GM21528 (cell line): ENCODE data around the gene EIPR1.
"Not testable (repeated sequence)": the region's sequence is repeated elsewhere in the genome, so short reads cannot be mapped to it uniquely, and the experiment has no call there.

ENCODE experiments used
- ATAC-seq: cut with Tn5 transposase; IDR thresholded peaks from one replicate; pipeline ENCODE4 v1.9.1; 2021; ENCODE audit warnings: mild to moderate bottlenecking, moderate library complexity; ENCODE audit not compliant: unreplicated experiment, low FRiP score

EIPR1 gene

DNA sequence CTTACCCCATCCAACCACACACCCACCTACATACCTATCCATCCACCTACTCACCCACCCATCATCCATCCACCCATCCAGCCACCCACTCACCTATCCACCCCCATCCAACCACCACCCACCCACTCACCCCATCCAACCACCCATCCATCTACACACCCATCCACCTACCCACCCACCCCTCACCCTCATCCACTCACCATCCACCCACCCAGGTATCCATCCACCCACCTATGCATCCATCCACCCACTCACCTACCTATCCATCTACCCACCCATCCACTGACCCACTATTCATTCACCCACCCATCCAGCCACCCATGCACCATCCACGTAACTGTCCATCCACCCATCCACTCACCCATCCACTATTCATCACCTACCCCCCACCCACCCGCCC, 194.8 kb downstream of the EIPR1 start:
- no peak for ATAC-seq

- ATAC-seq = no peak
Measured at GRCh38 chr2:3181416-3182010, 196.1 kb downstream of the EIPR1 start.

DNA sequence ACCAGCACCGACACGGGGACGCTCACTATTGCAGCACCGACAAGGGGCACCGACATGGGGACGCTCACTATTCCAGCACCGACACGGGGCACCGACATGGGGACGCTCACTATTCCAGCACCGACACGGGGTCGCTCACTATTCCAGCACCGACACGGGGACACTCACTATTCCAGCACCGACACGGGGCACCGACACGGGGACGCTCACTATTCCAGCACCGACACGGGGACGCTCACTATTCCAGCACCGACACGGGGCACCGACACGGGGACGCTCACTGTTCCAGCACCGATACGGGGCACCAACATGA, 196.8 kb downstream of the EIPR1 start:
- not testable (repeated sequence) for ATAC-seq

DNA sequence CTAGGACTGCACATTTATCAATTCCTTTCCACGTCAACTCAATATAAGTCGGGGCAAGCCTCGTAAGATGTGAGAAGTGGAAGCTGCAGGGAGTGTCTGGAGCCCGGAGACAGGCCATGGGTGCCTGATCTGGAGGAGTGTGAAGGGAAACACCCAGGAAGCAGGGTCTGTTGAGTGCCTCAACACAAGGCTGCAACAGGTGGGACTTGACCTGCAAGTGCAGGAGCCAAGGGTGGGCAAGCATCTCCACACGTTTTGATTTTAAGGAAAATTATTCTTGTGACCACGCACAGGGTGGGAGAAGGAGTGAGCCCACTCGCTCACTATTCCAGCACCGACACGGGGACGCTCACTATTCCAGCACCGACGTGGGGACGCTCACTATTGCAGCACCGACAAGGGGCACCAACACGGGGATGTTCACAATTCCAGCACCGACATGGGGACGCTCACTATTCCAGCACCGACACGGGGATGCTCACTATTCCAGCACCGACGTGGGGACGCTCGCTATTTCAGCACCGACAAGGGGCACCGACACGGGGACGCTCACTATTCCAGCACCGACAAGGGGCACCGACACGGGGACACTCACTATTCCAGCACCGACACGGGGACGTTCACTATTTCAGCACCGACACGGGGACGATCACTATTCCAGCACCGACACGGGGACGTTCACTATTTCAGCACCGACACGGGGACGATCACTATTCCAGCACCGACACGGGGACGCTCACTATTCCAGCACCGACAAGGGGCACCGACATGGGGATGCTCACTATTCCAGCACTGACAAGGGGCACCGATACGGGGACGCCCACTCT, 197.3 kb downstream of the EIPR1 start:
- no peak for ATAC-seq

DNA sequence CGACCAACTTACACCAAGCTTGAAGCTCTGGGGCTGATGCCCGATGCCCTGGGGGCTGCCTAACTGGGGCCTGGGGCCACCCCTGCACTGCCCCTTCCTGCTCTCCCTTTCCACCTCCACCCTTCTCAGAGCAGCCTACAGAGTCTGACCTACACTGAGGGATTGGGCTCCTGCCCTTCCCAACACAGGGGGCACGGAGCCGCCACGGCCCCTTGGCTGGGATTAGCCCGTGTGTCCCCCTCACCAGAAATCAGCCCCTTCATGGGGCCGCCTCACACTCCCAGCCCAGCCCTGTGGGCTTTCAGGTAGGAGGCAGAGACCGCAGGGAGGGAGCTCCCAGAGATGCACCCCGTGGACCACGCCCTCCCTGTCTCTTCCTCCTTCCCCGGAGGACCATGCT, 198.0 kb downstream of the EIPR1 start:
- ATAC-seq = no peak

DNA sequence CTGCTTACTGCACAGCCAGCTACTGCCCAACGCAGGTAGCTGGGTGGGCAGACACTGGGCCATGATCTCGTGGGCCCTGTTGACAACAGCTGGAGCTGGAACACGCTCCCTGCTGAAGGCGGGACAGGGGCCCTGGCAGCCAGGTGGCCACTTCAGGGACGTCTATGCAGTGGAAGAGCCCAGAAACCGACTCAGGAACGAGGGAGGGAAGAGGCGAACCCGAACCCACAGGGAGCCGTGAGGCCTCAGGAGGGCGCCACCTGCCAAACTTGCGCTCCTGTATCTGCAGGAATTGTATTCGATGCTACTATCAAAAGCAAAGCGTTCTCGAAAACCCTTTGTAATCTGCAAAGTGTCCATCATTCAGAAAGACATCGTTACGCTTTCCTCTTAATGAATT, 198.4 kb downstream of the EIPR1 start:
- no peak for ATAC-seq

DNA sequence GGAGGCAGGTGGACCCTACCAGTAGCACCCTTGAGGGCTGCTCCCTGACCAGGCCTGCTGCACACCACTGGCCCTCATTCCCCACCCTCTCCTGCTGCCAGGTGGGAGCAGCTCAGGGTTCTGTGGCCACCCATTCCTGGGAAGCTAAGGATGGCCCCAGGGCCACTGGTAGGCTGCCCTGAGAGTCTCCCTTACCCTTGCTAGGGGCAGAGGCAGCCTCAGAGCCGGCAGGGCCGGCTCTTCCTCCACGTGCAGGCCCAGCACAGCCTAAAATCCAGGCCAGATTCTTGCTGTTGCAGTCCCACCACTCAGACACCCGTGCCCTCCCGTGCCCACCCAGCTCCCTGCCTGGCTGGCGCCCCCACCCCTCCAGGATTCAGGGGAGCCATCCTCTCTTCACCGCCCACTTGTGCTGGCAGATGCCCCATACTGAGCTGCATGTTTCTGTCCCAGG, 199.0 kb downstream of the EIPR1 start:
- ATAC-seq = no peak

DNA sequence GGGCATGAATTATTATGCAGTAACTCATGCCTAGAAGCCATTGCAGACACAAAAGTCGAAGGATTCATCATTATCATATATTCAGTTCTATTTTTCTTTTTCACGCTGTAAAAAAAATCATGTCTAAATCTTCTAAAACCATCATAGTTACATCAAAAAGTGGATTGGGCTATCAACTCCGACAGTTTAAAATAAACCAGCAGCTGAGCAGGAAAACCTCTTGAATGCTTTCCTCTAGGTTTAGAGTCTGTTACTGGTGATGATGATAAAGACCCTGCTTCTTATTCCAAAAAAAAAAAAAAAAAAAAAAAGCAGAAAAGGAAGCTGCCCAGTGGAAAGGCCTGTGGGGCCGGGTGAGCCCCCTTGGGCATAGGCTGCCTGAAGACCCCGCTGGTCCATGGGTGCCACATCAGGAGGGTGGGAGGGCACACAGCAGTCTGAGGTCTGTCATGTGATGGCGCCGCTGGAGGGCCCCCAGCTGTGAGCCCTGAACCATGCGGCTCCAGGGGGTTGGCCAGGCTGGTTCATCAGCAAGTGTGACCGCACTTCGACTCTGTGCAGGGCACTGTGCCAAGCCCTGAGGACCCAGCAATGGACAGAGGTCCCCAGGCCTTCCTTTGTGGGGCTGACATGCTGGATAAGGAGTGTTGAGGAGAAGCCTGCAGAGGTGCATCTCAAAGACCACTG, 199.6 kb downstream of the EIPR1 start:
- no peak for ATAC-seq

DNA sequence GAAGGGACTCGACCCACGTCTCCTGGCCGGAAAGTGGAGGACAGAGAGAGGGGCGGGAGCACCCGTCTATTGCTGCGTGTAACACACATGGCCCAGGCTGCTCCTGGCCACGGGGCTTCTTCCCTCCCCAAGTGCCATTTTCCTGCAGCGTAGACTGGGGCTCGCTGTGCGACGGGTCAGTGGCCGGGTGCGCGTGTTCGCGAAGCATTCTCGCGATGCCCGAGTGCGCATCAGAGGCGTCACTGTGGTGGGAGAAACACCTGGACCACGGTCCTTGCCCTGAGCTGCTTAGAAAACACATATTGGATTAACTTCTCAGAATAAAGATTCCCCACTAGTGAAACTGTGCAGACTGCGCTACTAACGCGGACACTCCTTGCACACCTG, 200.8 kb downstream of the EIPR1 start:
- no peak for ATAC-seq

- no peak for ATAC-seq
Measured at GRCh38 chr2:3176071-3176868, 201.3 kb downstream of the EIPR1 start.

DNA sequence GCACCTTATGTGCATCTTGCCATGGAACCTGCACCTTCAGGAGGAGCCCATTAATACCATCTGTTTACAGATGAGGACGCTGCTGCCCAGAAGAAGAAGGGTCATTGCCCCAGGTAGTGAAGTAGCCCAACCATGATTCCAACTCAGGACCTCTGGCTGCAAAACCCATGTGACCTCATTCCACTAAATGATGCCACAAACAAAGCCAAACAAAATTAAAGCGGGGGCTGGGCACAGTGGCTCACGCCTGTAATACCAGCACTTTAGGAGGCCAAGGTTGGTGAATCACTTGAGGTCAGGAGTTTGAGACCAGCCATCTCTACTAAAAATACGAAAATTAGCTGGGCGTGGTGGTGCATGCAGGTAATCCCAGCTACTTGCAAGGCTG, 202.1 kb downstream of the EIPR1 start:
- ATAC-seq = no peak

DNA sequence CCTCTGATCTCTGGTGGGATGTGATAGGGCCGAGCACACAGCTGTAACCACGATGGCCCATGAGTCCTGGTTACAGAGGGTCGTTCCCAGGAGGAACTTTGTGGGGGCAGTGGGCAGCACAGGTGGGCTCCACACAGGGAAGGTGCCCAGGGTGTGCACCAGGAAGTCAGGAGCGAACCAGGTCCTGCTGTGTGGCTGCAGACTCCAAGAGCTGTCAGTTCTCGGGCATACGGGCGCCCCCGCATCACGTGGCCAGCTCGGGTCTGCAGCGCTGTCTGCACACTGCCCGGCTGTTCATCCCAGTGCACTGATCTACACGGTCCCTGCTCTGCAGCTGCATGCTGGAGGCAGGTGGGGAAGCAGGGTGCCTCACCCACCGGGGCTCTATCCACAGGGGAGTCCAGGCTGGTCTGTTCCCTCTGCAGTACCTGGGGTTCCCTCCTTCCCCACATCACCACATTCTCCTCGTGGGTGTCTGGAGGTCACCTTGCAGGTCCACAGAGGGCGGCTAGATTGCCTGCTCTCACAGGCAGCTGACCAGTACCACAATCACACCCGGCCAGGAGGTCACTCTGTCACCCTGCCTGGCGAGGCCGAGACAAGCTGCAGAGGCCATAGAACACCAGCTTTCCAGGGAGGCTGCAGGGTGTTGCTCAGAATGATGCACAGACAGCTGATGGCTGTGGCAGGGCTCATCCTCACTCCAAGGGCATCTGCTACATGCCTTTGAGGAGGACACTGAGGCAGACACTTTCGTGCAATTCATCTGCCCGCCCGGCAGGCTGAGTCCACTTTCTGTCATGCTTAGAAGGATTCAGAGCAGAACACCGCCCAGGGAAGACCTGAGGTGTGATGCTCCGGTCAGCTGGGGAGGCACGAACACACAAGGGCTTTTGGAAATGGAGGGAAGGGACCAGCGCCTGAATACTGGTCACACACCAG, 202.7 kb downstream of the EIPR1 start:
- ATAC-seq = no peak

DNA sequence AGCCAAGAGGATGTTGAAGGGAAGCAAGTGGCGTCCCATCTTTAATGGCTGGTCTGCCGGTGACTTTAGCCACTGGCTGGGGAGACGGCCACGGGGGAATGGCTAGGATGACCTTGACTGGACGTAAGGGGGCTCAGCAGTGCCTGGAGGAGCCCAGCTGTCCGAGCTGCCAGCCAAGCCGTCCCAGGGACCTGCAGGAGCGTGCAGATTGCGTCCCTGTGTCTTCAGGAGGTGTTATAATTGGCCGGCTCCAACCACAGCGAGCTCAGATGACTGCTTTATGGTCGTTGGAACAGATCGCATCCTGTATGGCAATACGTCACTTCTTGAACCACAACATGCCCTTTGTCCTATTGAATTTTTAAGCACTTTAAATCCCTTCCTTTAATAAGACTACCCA, 204.6 kb downstream of the EIPR1 start:
- no peak for ATAC-seq

GRCh38 chr2:3172265-3172935, 205.2 kb downstream of the EIPR1 start:
- ATAC-seq = no peak

DNA sequence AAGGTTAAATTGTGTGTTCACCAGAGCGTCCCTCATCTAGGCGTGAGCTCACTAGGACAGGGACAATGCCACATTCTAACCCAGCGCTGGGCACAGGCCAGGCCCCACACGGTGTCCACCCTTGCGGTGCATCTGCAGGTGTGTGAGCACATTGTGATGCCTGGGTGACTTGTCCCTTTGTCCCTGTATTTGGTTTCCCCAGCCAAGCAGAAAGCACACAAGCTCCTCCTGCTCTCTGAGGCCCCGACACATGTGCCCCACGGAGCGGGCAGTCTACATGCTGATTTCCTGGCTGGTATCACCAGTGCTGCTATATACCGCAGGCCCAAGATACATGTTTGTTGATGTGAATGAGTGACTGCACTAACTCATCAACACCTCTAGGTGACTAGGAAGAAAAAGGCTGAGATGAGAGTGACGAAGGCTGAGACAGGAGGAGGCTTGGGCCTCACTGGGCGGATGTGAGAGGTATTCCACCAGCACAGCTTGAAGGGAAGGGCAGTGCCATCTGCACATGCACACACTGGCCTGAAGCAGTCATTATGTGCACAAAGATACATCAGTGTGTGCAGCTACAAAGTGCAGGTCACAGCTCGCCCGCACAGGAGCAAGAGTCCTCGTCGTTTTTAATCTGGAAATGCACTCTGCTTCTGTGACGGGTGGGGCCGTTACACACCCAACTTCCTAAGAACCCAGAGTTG, 205.9 kb downstream of the EIPR1 start:
- ATAC-seq = no peak

DNA sequence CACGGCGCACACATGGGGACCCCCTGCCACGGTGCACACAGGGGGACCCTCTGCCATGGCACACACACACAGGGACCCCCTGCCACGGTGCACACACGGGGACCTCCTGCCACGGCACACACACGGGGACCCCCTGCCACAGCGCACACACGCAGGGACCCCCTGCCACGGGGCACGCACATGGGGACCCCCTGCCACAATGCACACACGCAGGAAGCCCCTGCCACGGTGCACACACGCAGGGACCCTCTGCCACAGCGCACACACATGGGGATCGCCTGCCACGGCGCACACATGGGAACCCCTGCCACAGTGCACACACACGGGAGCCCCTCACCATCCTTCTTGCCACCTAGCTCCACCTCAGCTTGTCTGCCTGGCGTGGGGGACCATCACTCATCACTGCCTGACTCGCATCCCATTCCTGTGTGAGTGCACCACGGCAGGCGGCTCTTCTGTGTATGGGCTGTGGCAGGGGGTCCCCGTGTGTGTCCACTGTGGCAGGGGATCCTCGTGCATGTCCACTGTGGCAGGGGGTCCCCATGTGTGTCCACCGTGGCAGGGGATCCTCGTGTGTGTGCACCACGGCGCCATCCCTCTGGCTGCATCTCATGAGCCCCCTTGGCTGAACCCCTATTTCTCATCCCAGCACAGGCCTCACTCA, 206.7 kb downstream of the EIPR1 start:
- ATAC-seq = no peak

DNA sequence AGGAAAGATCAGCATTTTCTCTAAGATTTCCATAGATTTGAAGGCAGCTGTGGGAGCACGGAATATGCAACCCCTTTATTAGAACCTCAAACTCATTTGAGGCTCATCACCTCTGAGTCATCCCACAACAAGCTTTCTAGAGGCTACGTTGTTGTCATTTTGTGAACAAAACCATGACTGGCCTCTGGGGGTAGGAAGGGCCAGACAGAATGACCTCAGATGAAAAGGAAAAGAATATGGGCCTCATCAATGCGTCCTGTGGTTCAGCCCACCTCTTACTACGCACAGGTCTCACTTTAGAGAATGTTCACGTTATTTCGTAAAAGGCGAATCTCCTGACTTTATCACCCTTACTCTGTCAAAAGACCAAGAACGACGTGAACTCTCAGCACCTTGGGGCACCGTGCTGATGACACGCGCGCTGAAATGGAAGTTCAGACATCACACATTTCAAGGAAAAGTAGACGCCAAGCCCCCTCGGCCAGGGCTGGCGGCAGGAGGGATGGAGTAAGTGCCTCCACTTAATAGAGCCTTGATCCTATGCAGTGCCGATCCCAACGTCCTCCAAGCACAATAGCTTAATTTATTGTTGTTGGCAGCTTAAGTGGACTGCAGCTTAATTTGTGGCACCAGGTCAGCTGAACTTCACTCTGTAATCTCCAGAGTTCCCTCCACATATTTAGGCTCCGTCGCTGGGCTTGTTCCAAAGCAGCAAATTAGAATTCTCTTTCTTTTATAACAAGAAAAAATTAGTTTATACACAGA, 208.3 kb downstream of the EIPR1 start:
- ATAC-seq = no peak
